Liver (tissue), 3 donors: ENCODE results near the gene TSHZ2.

Experiments used
- CTCF ChIP-seq: fragments of 150-350 bp; IDR thresholded peaks from 2 replicates; pipeline ENCODE4 v1.5.1; 2017; ENCODE audit warnings: improper control_type of control experiment, low read depth, low read length; ENCODE audit not compliant: missing input control
- GABPA ChIP-seq, 2 donors: IDR thresholded peaks in 1 of 2; conservative IDR thresholded peaks in 1 of 2; 2 replicates each; pipeline ENCODE4 v1.6.1; 2016; ENCODE audit warnings: antibody characterized with exemption in 2 of 2, mild to moderate bottlenecking in 1 of 2, moderate library complexity in 1 of 2
- MAX ChIP-seq: IDR thresholded peaks from 2 replicates; pipeline ENCODE4 v1.6.1; 2016; ENCODE audit warnings: antibody characterized with exemption
- RAD21 ChIP-seq, 2 donors: IDR thresholded peaks; 2 replicates each; pipeline ENCODE4 v1.6.1; 2016; ENCODE audit warnings: antibody characterized with exemption in 2 of 2, mild to moderate bottlenecking in 2 of 2
- RXRA ChIP-seq, 2 donors: IDR thresholded peaks; 2 replicates each; pipeline ENCODE4 v1.6.1; 2017 to 2018; ENCODE audit warnings: antibody characterized with exemption in 2 of 2, mild to moderate bottlenecking in 1 of 2
- TAF1 ChIP-seq: conservative IDR thresholded peaks from 2 replicates; pipeline ENCODE4 v1.6.1; 2016; ENCODE audit warnings: antibody characterized with exemption, mild to moderate bottlenecking
- YY1 ChIP-seq: IDR thresholded peaks from 2 replicates; pipeline ENCODE4 v1.6.1; 2016; ENCODE audit warnings: antibody characterized with exemption, mild to moderate bottlenecking
- donor health status: healthy.
- donor health status: healthy.

GRCh38 chr20:53138454-53139262 is 166.5 kb downstream of the TSHZ2 start:
- no peak for TF ChIP-seq CTCF
- no peak for TF ChIP-seq TAF1
- no peak for TF ChIP-seq GABPA (IDR thresholded peaks at IDR 0.05 in 1 of 2, conservative IDR thresholded peaks at IDR 0.05 in 1 of 2)
- no peak for TF ChIP-seq MAX
- no peak for TF ChIP-seq YY1
- no peak for TF ChIP-seq RAD21 (IDR thresholded peaks at IDR 0.05)
- no peak for TF ChIP-seq RXRA (IDR thresholded peaks at IDR 0.05)
